ENCODE data around the gene DDX31. TPM values are rescaled to one million over a fixed set of nuclear protein-coding genes. Genes with fewer than 3 reads are reported as not detected.

The DDX31 gene
- total RNA-seq, 1 experiment from 2014 or later, result 19.2 TPM

DNA sequence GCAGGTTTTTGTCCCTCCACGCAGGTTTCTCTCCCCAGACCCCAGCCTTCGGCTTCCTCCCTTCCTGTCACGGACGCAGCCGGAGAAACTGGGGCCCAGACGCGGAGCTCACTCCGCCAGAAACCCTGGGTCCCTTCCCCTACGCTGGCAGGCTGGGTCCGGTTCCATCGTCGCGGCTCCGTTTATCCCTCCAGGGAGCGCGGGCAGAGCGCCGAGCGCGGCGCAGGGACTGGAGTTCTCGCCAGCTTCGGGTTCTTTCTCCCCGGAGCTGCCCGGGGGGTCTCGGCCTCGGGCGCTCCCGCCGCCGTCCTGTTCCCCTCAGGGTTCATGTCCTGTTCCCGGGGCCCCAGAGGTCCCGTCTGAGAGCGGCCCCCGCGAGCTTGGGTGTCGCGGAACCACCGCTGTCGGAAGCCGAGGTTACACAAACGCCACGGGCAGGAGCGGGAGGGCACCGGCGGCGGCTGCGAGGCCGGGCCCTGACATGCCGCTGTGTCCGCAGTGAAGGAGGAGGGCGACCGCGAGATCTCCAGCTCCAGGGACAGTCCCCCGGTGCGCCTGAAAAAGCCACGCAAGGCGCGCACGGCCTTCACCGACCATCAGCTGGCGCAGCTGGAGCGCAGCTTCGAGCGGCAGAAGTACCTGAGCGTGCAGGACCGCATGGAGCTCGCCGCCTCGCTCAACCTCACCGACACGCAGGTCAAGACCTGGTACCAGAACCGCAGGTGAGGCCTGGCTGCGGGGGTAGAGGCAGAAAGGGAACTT is 82.8 kb downstream of the DDX31 start:
- no peaks in the 10 kb centered on the region for H4K20me1 ChIP-seq (ENCODE audit: insufficient read depth)
- TF ChIP-seq, protein P1, sequence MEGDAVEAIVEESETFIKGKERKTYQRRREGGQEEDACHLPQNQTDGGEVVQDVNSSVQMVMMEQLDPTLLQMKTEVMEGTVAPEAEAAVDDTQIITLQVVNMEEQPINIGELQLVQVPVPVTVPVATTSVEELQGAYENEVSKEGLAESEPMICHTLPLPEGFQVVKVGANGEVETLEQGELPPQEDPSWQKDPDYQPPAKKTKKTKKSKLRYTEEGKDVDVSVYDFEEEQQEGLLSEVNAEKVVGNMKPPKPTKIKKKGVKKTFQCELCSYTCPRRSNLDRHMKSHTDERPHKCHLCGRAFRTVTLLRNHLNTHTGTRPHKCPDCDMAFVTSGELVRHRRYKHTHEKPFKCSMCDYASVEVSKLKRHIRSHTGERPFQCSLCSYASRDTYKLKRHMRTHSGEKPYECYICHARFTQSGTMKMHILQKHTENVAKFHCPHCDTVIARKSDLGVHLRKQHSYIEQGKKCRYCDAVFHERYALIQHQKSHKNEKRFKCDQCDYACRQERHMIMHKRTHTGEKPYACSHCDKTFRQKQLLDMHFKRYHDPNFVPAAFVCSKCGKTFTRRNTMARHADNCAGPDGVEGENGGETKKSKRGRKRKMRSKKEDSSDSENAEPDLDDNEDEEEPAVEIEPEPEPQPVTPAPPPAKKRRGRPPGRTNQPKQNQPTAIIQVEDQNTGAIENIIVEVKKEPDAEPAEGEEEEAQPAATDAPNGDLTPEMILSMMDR (conservative IDR thresholded peaks at IDR 0.05), result no peak
- TF ChIP-seq EZH2 (IDR thresholded peaks at IDR 0.05; ENCODE audit: low read depth), result no peak
- no peaks in the 10 kb centered on the region for H3K9me2 ChIP-seq (ENCODE audit: insufficient read depth)
- POLR2A ChIA-PET (ENCODE audit: unreplicated experiment), result no interaction called here
- no peak overlapping the region for H3K27ac ChIP-seq
- H3F3A ChIP-seq (ENCODE audit: insufficient read depth, low read depth), result no peaks in the 10 kb centered on the region
- no peak overlapping the region for H2AFZ ChIP-seq
- H3K79me2 ChIP-seq (ENCODE audit: low read depth), result no peaks in the 10 kb centered on the region
- BruUV-seq (replicated peaks), result no TSS peak
- no peaks in the 10 kb centered on the region for H3K9me3 ChIP-seq (ENCODE audit: insufficient read depth, low read depth)
- H3K36me3 ChIP-seq (ENCODE audit: low read depth), result no peaks in the 10 kb centered on the region
- DNase-seq, result peak in 1 of 2 experiments; percentile 15
- no peak overlapping the region for H3K4me2 ChIP-seq
- CTCF ChIA-PET, result no interaction called here
- no peaks in the 10 kb centered on the region for H3K4me1 ChIP-seq (replicated peaks; ENCODE audit: insufficient read depth)
- intact Hi-C loops (cut with micrococcal nuclease; ENCODE audit: unreplicated experiment), result no loop called here
- H3K4me3 ChIP-seq, result no peak overlapping the region
- peaks cover 12% of the 10 kb centered on the region; the same call in 1 of the 2 replicates for H3K27me3 ChIP-seq (ENCODE audit: insufficient read depth, low read depth)

DNA sequence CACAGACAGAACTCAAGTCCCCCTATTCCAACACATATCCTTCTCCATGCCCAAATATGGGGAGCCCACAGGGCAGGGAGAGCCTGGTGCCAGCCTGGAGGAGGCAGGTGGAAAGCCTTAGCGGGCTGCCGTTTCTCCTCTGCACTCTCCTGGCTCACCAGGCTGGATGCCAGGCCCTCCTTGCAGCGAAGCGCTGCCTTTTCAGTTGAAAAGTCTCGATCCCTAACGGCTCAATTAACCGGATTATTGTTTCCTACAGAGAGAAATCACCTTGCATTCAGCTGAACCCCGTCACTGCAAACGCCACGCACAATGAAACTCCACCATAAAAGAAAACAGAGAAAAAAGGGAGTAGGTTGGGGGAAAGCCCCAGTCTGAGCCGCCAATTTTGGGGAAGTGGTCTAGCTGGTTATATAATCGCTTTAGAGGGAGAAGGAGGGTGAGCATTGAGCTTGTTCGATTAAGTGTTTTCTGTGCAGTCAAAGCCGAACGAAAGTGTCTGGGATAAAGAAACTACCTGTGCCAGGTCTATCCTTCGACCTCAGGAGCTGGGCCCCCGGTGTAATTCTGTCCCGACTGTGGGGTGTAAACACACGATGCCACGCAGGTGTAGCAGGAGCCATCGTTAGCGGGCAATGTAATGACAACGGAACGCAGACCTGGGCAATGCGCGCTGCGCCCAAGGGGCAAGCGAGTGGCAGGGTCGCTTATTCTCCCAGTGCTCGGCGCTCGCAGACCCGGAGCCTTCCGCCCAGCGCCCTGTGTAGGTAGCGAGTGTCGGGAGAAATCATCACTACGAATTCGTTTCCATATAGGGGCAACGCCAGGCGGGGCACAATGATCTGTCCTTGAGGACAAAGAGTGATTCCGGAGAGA is 83.6 kb downstream of the DDX31 start:
- Histone ChIP-seq H3K36me3 (ENCODE audit: low read depth) (no peaks in the 10 kb centered on the region), H3K9me2 (ENCODE audit: insufficient read depth) (no peaks in the 10 kb centered on the region), H3K4me3 (no peak overlapping the region), H4K20me1 (ENCODE audit: insufficient read depth) (no peaks in the 10 kb centered on the region), H3K79me2 (ENCODE audit: low read depth) (no peaks in the 10 kb centered on the region), H3K27ac (no peak overlapping the region), H3F3A (ENCODE audit: insufficient read depth, low read depth) (no peaks in the 10 kb centered on the region), H3K9me3 (ENCODE audit: insufficient read depth, low read depth) (no peaks in the 10 kb centered on the region), H3K4me2 (no peak overlapping the region), H2AFZ (no peak overlapping the region), H3K4me1 (replicated peaks; ENCODE audit: insufficient read depth) (no peaks in the 10 kb centered on the region), H3K27me3 (ENCODE audit: insufficient read depth, low read depth) (peaks cover 20% of the 10 kb centered on the region)
- TF ChIP-seq EZH2 (IDR thresholded peaks at IDR 0.05; ENCODE audit: low read depth), result no peak
- TF ChIP-seq, protein P1 (conservative IDR thresholded peaks at IDR 0.05), result no peak
- ChIA-PET CTCF (no interaction called here), POLR2A (ENCODE audit: unreplicated experiment) (no interaction called here)
- intact Hi-C loops (cut with micrococcal nuclease; ENCODE audit: unreplicated experiment), result no loop called here
- BruUV-seq (replicated peaks), result no TSS peak
- peak in 1 of 2 experiments; percentile 34 for DNase-seq

DNA sequence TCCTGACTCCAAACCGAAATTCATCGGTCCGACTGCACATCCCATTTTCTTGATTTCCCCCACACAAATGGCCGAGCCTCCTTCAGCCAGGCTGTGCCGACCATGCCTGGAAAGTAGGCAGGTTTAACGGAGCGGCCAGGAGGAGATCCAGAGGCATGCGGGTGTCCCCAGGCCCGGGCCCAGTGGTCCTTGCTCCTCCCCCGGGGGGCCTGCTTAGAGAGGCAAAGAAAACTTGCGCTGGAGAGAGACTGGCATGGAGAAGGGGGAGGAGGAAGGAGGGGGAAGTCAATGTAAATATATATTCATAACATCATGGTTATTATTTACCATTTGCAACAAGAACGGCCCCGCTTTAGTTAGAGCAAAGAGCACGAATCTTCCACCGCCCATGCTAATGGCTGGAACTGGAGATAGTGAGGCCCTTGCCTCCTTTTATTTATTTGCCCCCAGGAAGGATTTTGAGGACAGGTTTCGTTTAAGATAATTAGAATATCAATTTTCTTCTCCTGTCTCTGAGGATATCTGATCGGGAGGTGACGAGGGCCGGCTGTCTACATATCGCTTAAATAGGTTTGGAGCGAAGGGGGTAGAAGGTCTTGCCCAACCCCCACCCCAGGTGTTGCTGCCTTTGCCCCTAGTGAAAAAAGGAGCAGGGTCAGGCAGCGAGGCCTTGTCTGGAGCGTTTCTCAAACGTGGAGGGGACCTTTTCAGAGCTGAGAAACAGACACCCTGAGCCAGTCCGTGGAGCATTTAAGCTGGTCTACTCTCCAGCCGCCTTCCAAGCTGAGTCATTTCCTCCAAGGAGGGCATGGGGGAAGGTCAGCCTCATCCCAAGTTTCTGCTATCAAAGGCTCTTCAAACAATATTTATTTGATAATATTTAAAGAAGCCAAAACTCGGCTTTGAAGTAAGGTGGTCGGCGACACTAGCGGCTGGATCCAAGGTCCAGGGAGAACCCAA is 84.9 kb downstream of the DDX31 start:
- POLR2A ChIA-PET (ENCODE audit: unreplicated experiment), result no interaction called here

More for the DNA sequence above, 84.9 kb downstream of the DDX31 start:
- Histone ChIP-seq H3K4me1 (replicated peaks; ENCODE audit: insufficient read depth) (no peaks in the 10 kb centered on the region), H3K27me3 (ENCODE audit: insufficient read depth, low read depth) (peaks cover 29% of the 10 kb centered on the region), H3K9me3 (ENCODE audit: insufficient read depth, low read depth) (no peaks in the 10 kb centered on the region), H3F3A (ENCODE audit: insufficient read depth, low read depth) (no peaks in the 10 kb centered on the region), H2AFZ (no peak overlapping the region), H3K4me2 (no peak overlapping the region), H3K79me2 (ENCODE audit: low read depth) (no peaks in the 10 kb centered on the region), H3K27ac (no peak overlapping the region), H3K36me3 (ENCODE audit: low read depth) (no peaks in the 10 kb centered on the region), H3K4me3 (no peak overlapping the region), H4K20me1 (ENCODE audit: insufficient read depth) (no peaks in the 10 kb centered on the region), H3K9me2 (ENCODE audit: insufficient read depth) (no peaks in the 10 kb centered on the region)
- no peak for TF ChIP-seq EZH2 (IDR thresholded peaks at IDR 0.05; ENCODE audit: low read depth)
- TF ChIP-seq, protein P1 (conservative IDR thresholded peaks at IDR 0.05), result no peak
- DNase-seq, result peak in 1 of 2 experiments; percentile 19
- BruUV-seq (replicated peaks), result no TSS peak
- intact Hi-C loops (cut with micrococcal nuclease; ENCODE audit: unreplicated experiment), result no loop called here
- CTCF ChIA-PET, result no interaction called here

Data from PC-9 (cell line).